Upper lobe of left lung (tissue), 6 donors: ENCODE results near the gene LDLRAD3. TPM values are rescaled to one million over a fixed set of nuclear protein-coding genes. Genes with fewer than 3 reads are reported as not detected.

Experiments
- ATAC-seq, 2 donors: fragments of 200-7000 bp; cut with Tn5 transposase; one replicate each; pipeline ENCODE4 v1.9.1; 2022; ENCODE audit warnings: mild to moderate bottlenecking in 2 of 2, moderate library complexity in 2 of 2; ENCODE audit not compliant: low FRiP score in 2 of 2
- DNase-seq, 2 donors: peaks; one replicate each; pipeline ENCODE4 v3.0.0-alpha.2; 2019 to 2020
- H3K27ac ChIP-seq, 4 donors: fragments of 200-600 bp; sonication (generic); one replicate each; pipeline ENCODE4 v1.5.1; 2016 to 2019
- H3K27me3 ChIP-seq, 4 donors: fragments of 200-600 bp; sonication (generic); one replicate each; pipeline ENCODE4 v1.5.1; 2017 to 2019
- H3K36me3 ChIP-seq, 4 donors: fragments of 200-600 bp; sonication (generic); one replicate each; pipeline ENCODE4 v1.5.1; 2016 to 2019
- H3K4me1 ChIP-seq, 4 donors: fragments of 200-600 bp; sonication (generic); one replicate each; pipeline ENCODE4 v1.5.1; 2018 to 2019
- H3K4me3 ChIP-seq, 4 donors: fragments of 200-600 bp; sonication (generic); one replicate each; pipeline ENCODE4 v1.5.1; 2017 to 2019; ENCODE audit warnings: mild to moderate bottlenecking in 2 of 4, moderate library complexity in 1 of 4
- H3K9me3 ChIP-seq, 4 donors: fragments of 200-600 bp; sonication (generic); one replicate each; pipeline ENCODE4 v1.5.1; 2018 to 2019
- EP300 ChIP-seq, 4 donors: sonication (generic); formaldehyde crosslinking; IDR thresholded peaks; one replicate each; pipeline ENCODE4 v1.5.1; 2017; ENCODE audit warnings: antibody characterized with exemption in 4 of 4, control low read depth in 2 of 4
- POLR2A ChIP-seq, 4 donors: fragments of 450-650 bp; IDR thresholded peaks; one replicate each; pipeline ENCODE4 v1.5.1; 2016 to 2017; ENCODE audit warnings: antibody characterized with exemption in 4 of 4, mild to moderate bottlenecking in 2 of 4
- POLR2AphosphoS5 ChIP-seq, 2 donors: sonication (generic); formaldehyde crosslinking; IDR thresholded peaks; one replicate each; pipeline ENCODE4 v1.5.1; 2017; ENCODE audit warnings: antibody characterized with exemption in 2 of 2
- WGBS, 2 donors: methylation state at CpG; one replicate each; pipeline ENCODE4 v1.1.5; 2017 to 2018; 5-methylcytosine and 5-hydroxymethylcytosine counted together
- total RNA-seq, 6 donors: library from RNA; depleted of rRNA in 4 of 6; stranded (reverse); fragments of >200 nt in 4 of 6; gene quantifications; one replicate each; pipeline versions ENCODE4 v1.1.0 to v1.2.1, GENCODE V29; 2016 to 2021
- TF ChIP-seq, protein P1 (sequence below), 6 experiments: fragments of 450-650 bp in 4 of 6; fragments of 200-600 bp in 2 of 6; sonication (generic) in 2 of 6; IDR thresholded peaks; one replicate each; pipeline ENCODE4 v1.5.1; 2016 to 2019; ENCODE audit warnings: antibody characterized with exemption in 6 of 6
- donor health status: DM: no; HTN: no; CAD: no; lungs with moderate emphysema.
- donor health status: DM: no; HTN: yes; CAD: no; lungs with severe emphysema.

Gene LDLRAD3, protein sequence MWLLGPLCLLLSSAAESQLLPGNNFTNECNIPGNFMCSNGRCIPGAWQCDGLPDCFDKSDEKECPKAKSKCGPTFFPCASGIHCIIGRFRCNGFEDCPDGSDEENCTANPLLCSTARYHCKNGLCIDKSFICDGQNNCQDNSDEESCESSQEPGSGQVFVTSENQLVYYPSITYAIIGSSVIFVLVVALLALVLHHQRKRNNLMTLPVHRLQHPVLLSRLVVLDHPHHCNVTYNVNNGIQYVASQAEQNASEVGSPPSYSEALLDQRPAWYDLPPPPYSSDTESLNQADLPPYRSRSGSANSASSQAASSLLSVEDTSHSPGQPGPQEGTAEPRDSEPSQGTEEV
- 10 to 100 TPM in 2 of 6 donors, 1 to 10 TPM in 4; 4.4 to 16.8 (median 7.4) TPM for total RNA-seq

DNA sequence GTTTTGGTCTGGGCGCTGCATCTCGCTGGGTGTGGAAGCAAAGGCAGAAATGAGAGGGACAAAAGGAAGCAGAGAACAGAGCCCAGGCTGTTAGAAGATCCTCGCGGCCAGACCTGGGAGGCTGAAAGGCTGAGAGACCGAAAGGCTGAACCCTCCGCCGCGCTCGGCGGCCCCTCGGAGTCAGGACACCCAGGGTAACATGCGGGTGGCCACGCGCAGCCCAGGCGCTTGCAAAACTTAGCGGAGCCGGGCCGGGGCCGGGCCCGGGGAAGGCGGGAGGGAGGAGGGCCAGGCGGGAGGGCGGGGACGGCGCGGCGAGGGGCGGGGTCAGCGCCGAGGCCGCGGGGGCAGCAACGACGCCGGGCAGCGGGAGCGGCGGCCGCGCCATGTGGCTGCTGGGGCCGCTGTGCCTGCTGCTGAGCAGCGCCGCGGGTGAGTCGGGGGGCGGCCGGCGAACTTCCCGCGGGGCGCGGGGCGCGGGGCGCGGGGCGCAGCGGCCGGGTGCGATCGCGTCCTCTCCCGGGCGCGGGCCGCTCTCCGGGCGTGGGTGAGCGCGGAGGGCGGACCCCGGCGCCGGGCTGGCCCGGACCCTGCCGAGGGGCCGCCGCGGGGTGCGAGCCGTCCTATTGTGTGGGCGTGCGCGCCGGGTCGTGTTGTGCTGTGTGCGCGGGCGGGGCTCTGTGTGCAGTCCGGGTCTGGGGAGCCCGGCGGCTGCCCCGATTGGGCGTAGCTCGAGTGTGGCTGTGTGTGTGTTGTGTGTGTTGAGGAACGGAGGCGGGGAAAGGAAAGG is at the start of gene LDLRAD3:
LDLRAD3 (plus strand) TSS at position 350 of the 790 bp plus-strand sequence; CDS start at position 387, 37 bp downstream.
- ATAC-seq (peak; percentile 77 to 94), DNase-seq (peak; percentile 73 to 96)
- WGBS, 2 donors: 0 to 2% methylated on average over 30 to 31 of the region's 97 CpGs
- Histone ChIP-seq H3K4me3 (peak within 1 kb of the TSS; percentile 39 to 70 (median 63)), H3K36me3 (no peaks in the 10 kb centered on the region), H3K27me3 (no peaks in the 10 kb centered on the region), H3K9me3 (no peaks in the 10 kb centered on the region), H3K4me1 (peaks cover 7 to 19% (median 14%) of the 10 kb centered on the region in 4 donors), H3K27ac (peak within 1 kb of the TSS; percentile 28 to 65 (median 48))
- TF ChIP-seq POLR2A (IDR thresholded peaks at IDR 0.05) (peak in 1 of 4 donors; percentile 46), EP300 (IDR thresholded peaks at IDR 0.05) (no peak)

DNA sequence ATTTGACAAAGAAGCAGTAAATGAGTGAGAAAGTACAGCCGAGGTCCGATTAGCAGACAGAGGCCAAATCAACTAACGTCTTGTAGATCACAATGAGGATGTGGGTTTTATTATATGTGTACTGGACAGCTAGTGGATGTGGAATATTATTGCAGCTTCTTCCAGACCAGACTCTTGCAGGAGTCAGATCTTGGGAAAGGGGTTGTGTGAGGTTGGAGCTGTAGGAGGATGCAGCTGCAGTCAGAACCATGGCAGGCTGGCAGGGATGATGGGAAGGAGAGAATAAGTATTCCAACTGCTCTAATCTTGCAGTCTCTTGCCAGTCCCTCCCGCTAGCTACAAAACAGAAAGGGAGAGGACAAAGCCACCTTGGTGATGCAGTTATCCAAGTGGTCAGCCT is 46.8 kb upstream of the LDLRAD3 start:
- DNase-seq (no peak), ATAC-seq (no peak)
- H3K36me3 ChIP-seq: no peaks in the 10 kb centered on the region
- WGBS, 2 donors: 74 to 80% methylated on average over 4 of the region's 4 CpGs
- no peaks in the 10 kb centered on the region for H3K27me3 ChIP-seq
- TF ChIP-seq, protein P1, sequence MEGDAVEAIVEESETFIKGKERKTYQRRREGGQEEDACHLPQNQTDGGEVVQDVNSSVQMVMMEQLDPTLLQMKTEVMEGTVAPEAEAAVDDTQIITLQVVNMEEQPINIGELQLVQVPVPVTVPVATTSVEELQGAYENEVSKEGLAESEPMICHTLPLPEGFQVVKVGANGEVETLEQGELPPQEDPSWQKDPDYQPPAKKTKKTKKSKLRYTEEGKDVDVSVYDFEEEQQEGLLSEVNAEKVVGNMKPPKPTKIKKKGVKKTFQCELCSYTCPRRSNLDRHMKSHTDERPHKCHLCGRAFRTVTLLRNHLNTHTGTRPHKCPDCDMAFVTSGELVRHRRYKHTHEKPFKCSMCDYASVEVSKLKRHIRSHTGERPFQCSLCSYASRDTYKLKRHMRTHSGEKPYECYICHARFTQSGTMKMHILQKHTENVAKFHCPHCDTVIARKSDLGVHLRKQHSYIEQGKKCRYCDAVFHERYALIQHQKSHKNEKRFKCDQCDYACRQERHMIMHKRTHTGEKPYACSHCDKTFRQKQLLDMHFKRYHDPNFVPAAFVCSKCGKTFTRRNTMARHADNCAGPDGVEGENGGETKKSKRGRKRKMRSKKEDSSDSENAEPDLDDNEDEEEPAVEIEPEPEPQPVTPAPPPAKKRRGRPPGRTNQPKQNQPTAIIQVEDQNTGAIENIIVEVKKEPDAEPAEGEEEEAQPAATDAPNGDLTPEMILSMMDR (IDR thresholded peaks at IDR 0.05): no peak
- TF ChIP-seq POLR2AphosphoS5 (IDR thresholded peaks at IDR 0.05): no peak
- TF ChIP-seq EP300 (IDR thresholded peaks at IDR 0.05): no peak
- no peak for TF ChIP-seq POLR2A (IDR thresholded peaks at IDR 0.05)
- peaks cover 0 to 2% (median 0%) of the 10 kb centered on the region in 4 donors for H3K9me3 ChIP-seq
- no peaks in the 10 kb centered on the region for H3K4me1 ChIP-seq
- H3K4me3 ChIP-seq: no peak overlapping the region
- H3K27ac ChIP-seq: no peak overlapping the region

DNA sequence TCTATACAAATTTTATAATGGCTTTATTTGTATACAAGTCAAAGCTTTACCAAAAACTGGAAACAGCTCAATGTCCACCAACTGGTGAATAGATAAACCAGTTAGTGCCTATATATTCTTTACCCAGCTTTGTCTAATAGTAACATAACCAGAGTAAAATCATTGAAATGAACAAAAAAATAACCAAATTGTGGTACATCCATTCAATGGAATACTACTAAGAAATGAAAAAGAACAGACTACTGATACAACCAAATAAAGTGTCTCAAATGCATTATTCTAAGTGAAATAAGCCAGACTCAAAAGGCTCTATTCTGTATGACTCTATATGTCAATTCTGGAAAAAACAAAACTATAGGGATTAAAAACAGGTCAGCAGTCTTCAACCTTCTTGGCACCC is 40.9 kb upstream of the LDLRAD3 start:
- H3K4me3 ChIP-seq: no peak overlapping the region
- H3K9me3 ChIP-seq: peaks cover 7 to 13% (median 13%) of the 10 kb centered on the region in 4 donors
- ATAC-seq: no peak
- H3K36me3 ChIP-seq: no peaks in the 10 kb centered on the region
- no peak for DNase-seq
- TF ChIP-seq, protein P1 (IDR thresholded peaks at IDR 0.05): no peak
- TF ChIP-seq EP300 (IDR thresholded peaks at IDR 0.05) (no peak), POLR2AphosphoS5 (IDR thresholded peaks at IDR 0.05) (no peak), POLR2A (IDR thresholded peaks at IDR 0.05) (no peak)
- H3K27me3 ChIP-seq: no peaks in the 10 kb centered on the region
- H3K27ac ChIP-seq: no peak overlapping the region
- H3K4me1 ChIP-seq: peaks cover 0 to 4% (median 1%) of the 10 kb centered on the region in 4 donors

DNA sequence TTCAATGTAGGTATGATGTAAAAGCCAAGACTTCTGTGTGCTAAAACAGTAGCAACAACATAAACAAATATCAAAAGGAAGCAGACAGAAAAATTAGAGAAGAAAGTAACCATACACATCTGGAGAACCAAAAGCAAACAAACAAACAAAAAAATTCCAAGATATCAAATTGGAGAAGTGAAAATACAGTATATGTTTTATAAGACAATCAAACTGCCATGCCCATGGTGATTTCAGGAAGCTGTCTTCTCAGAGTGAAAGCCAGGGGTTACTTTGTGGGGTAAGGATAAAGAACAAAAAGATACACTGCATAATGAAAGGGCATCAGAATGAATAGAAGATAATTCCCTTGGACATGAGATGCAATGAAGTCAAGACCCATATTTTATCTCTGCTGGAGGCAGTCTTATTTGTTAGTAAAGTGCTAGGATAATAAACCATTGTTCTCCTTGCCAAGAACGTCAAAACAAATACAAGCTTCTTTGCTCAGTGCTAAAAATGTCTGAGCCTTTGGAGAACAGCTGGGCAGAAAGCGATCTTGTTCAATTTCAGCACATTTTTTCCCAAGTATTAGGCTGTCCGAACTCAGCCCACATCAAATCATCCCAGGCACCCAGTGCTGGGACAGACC is 38.1 kb upstream of the LDLRAD3 start:
- Histone ChIP-seq H3K9me3 (peaks cover 7 to 13% (median 13%) of the 10 kb centered on the region in 4 donors), H3K27me3 (no peaks in the 10 kb centered on the region), H3K4me1 (peaks cover 3 to 6% (median 5%) of the 10 kb centered on the region in 4 donors), H3K4me3 (no peak overlapping the region), H3K36me3 (no peaks in the 10 kb centered on the region), H3K27ac (no peak overlapping the region)
- 32 to 46% methylated on average over 3 of the region's 3 CpGs for WGBS, 2 donors
- DNase-seq (no peak), ATAC-seq (no peak)
- TF ChIP-seq EP300 (IDR thresholded peaks at IDR 0.05): no peak
- TF ChIP-seq, protein P1 (IDR thresholded peaks at IDR 0.05): peak in 1 of 6 experiments; percentile 7

DNA sequence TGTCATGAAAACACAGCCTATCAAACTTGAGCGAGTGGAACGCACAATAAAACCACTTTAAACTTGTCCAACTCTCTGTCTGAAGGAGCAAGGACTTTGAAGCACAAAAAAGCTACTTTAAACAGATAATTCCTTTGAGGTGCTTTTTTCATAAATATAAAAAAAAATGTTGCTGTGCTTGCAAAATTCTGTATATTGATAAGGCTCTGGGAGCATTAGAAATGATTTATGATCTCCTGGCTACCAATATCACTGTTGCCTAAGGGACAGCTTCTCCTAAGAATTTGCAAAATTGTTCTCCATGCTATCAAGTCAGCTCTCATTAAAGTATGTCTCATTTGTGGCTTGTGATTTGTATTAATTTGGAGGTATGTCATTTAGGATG is 37.6 kb upstream of the LDLRAD3 start:
- Histone ChIP-seq H3K27ac (no peak overlapping the region), H3K36me3 (no peaks in the 10 kb centered on the region), H3K27me3 (no peaks in the 10 kb centered on the region), H3K4me3 (no peak overlapping the region), H3K9me3 (peaks cover 7 to 13% (median 13%) of the 10 kb centered on the region in 4 donors), H3K4me1 (peaks cover 3 to 6% (median 5%) of the 10 kb centered on the region in 4 donors)
- 82 to 83% methylated on average over 2 of the region's 2 CpGs for WGBS, 2 donors
- TF ChIP-seq POLR2A (IDR thresholded peaks at IDR 0.05): no peak
- no peak for TF ChIP-seq EP300 (IDR thresholded peaks at IDR 0.05)
- TF ChIP-seq POLR2AphosphoS5 (IDR thresholded peaks at IDR 0.05): no peak
- TF ChIP-seq, protein P1 (IDR thresholded peaks at IDR 0.05): no peak
- ATAC-seq: no peak
- DNase-seq: no peak
